Left lung (tissue), 10 donors: Measurements from ENCODE around the gene WDR27. TPM values are rescaled to one million over a fixed set of nuclear protein-coding genes. Genes with fewer than 3 reads are reported as not detected.
A peak's percentile ranks its signal among the peaks of the same experiment; 100 is the strongest.

ENCODE experiments used
- ATAC-seq: fragments of 200-7000 bp; cut with Tn5 transposase; one replicate; pipeline ENCODE4 v1.9.1; 2020; ENCODE audit warnings: moderate library complexity
- DNase-seq, 4 donors: peaks; one replicate each; pipeline ENCODE4 v3.0.0-alpha.2; 2013 to 2020
- H3K27ac ChIP-seq, 2 donors: fragments of 200-600 bp; sonication (generic) in 1 of 2; one replicate each; pipeline versions ENCODE4 v1.5.0 to v1.8.0; 2020 to 2021
- H3K27me3 ChIP-seq, 2 donors: fragments of 200-600 bp; sonication (generic) in 1 of 2; one replicate each; pipeline versions ENCODE4 v1.5.0 to v1.8.0; 2020 to 2021
- H3K36me3 ChIP-seq, 2 donors: fragments of 200-600 bp; sonication (generic) in 1 of 2; one replicate each; pipeline versions ENCODE4 v1.5.0 to v1.8.0; 2020 to 2021
- H3K4me1 ChIP-seq, 2 donors: fragments of 200-600 bp; one replicate each; pipeline ENCODE4 v1.8.0; 2021
- H3K4me3 ChIP-seq, 2 donors: fragments of 200-600 bp; sonication (generic) in 1 of 2; one replicate each; pipeline versions ENCODE4 v1.5.0 to v1.8.0; 2020 to 2021; ENCODE audit warnings: mild to moderate bottlenecking in 1 of 2
- H3K9me3 ChIP-seq, 2 donors: fragments of 200-600 bp; sonication (generic) in 1 of 2; one replicate each; pipeline versions ENCODE4 v1.5.0 to v1.8.0; 2020 to 2021
- intact Hi-C, 2 donors: fragments of 100-400 bp; cut with DNase I; formaldehyde crosslinking; loops; one replicate each; pipeline versions ENCODE4 v1.11.2 to v1.14.2; 2022
- polyA plus RNA-seq, 6 donors: library from polyadenylated mRNA; unstranded; fragments of 120-200 nt; gene quantifications; one replicate each; pipeline ENCODE4 v1.2.1, GENCODE V29; 2013; ENCODE audit not compliant: insufficient read length in 6 of 6
- total RNA-seq, 2 donors: library from RNA; stranded (reverse); fragmentation: NEBNext Ultra II Directional; extraction: Animal tissue kit (Norgen Biotek cat#: 25700); gene quantifications; one replicate each; pipeline ENCODE4 v1.2.1, GENCODE V29; 2021
- TF ChIP-seq, protein P1 (sequence below), 2 donors: fragments of 200-600 bp; sonication (generic) in 1 of 2; IDR thresholded peaks; one replicate each; pipeline versions ENCODE4 v1.5.0 to v1.8.0; 2021; ENCODE audit warnings: antibody characterized with exemption in 2 of 2
- donor health status: DM: no; HTN: yes; CAD: no.
- donor health status: DM: no; HTN: no; CAD: no.

WDR27 gene
- total and polyA plus RNA-seq, 8 donors, result 31.3 to 104 (median 86.3) TPM

DNA sequence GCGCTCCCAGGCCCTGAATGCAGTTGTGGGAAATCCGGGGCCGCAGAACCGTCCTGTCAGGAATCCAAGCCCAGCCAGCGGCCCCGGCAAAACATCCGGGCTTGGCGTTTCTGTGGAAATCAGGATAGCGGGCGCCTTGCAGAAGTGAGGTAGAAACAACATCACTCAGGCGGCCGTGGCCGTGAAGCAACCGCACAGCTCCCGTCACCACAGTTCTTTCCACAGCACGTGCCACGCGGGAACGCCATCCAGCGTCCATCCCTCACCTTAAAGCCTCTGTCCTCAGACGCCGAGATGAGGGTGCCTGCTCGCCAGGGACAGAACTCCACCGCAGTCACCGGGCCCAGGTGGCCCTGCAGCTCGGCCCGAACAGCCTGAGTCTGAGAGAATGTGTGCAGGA lies 34.1 kb downstream of the WDR27 start:
- no peaks in the 10 kb centered on the region for H3K9me3 ChIP-seq
- H3K27ac ChIP-seq, result no peak overlapping the region
- no peak for ATAC-seq
- H3K4me1 ChIP-seq, result peaks cover 0 to 9% of the 10 kb centered on the region in 2 donors
- peak in 1 of 4 donors; percentile 74 for DNase-seq
- intact Hi-C loops, result no loop called here
- no peaks in the 10 kb centered on the region for H3K27me3 ChIP-seq
- TF ChIP-seq, protein P1, sequence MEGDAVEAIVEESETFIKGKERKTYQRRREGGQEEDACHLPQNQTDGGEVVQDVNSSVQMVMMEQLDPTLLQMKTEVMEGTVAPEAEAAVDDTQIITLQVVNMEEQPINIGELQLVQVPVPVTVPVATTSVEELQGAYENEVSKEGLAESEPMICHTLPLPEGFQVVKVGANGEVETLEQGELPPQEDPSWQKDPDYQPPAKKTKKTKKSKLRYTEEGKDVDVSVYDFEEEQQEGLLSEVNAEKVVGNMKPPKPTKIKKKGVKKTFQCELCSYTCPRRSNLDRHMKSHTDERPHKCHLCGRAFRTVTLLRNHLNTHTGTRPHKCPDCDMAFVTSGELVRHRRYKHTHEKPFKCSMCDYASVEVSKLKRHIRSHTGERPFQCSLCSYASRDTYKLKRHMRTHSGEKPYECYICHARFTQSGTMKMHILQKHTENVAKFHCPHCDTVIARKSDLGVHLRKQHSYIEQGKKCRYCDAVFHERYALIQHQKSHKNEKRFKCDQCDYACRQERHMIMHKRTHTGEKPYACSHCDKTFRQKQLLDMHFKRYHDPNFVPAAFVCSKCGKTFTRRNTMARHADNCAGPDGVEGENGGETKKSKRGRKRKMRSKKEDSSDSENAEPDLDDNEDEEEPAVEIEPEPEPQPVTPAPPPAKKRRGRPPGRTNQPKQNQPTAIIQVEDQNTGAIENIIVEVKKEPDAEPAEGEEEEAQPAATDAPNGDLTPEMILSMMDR (IDR thresholded peaks at IDR 0.05), result no peak
- peaks cover 0 to 65% of the 10 kb centered on the region in 2 donors for H3K36me3 ChIP-seq
- H3K4me3 ChIP-seq, result no peak overlapping the region

DNA sequence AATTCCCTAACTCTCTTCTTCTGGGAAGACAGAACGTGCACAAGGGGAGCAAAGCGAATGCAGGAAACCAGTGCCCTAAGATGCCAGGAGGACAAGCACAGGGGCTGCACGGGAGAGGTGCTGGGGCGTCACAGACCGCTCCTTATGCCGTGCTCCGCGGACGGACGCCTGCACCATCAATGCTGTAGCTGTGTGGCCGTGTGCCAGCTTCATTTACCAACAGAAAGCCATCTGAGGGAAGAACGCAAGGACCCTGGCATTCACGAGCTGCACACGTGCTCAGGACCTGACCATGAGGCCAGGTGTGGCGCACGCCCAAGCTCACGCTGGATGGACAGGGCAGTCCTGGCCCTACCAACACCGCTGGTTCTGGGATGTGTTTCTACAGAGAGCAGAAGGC lies 35.4 kb downstream of the WDR27 start:
- intact Hi-C loops, result no loop called here
- no peak for ATAC-seq
- Histone ChIP-seq H3K27ac (no peak overlapping the region), H3K27me3 (no peaks in the 10 kb centered on the region), H3K4me3 (no peak overlapping the region), H3K4me1 (peaks cover 0 to 9% of the 10 kb centered on the region in 2 donors), H3K36me3 (peaks cover 0 to 59% of the 10 kb centered on the region in 2 donors), H3K9me3 (no peaks in the 10 kb centered on the region)
- DNase-seq, result no peak
- TF ChIP-seq, protein P1 (IDR thresholded peaks at IDR 0.05), result no peak

DNA sequence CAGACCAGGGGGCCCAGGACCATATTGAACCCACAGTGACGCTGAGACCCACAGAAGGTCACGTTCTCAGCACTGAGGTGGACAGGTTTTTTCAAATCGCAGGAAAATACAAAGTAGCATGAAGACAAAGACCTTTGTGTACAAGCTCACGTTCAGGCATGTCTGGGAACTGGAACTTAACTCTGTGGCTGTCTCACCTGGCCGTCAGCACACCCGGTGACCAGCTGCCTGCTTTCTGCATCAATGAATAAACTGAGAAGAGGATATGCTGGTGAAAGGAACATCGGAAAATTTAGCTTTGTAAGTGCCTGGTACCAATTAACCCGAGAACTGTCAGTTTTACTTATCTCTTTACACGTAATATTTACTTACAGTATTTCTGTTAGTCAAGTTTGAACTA lies 36.5 kb downstream of the WDR27 start:
- peaks cover 0 to 50% of the 10 kb centered on the region in 2 donors for H3K36me3 ChIP-seq
- no peaks in the 10 kb centered on the region for H3K27me3 ChIP-seq
- ATAC-seq (no peak), DNase-seq (no peak)
- H3K27ac ChIP-seq, result no peak overlapping the region
- TF ChIP-seq, protein P1 (IDR thresholded peaks at IDR 0.05), result no peak
- H3K4me1 ChIP-seq, result peaks cover 0 to 9% of the 10 kb centered on the region in 2 donors
- no peaks in the 10 kb centered on the region for H3K9me3 ChIP-seq
- intact Hi-C loops, result no loop called here
- H3K4me3 ChIP-seq, result no peak overlapping the region

DNA sequence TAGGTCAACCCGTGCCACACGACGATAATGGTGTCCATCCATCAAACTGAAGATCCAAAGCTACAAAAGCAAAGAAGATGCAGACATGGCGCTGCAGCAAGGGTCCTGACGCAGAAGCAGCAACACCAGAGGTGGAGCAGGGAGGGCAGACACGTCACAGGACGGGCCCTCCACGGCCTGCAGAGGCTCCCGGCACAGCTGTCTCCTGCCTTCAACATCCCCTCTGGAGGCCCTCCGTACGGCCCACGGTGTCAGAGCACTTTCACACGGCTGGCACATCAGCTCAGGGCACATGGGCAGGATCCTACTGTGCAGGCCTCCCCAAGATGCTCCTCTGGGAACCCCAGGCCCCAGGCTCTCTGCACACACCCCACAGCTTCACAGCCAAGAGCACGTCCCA lies 37.6 kb downstream of the WDR27 start:
- ATAC-seq, result no peak
- no peak for DNase-seq
- intact Hi-C loops, result no loop called here
- Histone ChIP-seq H3K4me1 (peaks cover 0 to 2% of the 10 kb centered on the region in 2 donors), H3K9me3 (no peaks in the 10 kb centered on the region), H3K36me3 (peaks cover 0 to 56% of the 10 kb centered on the region in 2 donors), H3K27ac (no peak overlapping the region), H3K27me3 (no peaks in the 10 kb centered on the region), H3K4me3 (no peak overlapping the region)
- TF ChIP-seq, protein P1 (IDR thresholded peaks at IDR 0.05), result no peak

DNA sequence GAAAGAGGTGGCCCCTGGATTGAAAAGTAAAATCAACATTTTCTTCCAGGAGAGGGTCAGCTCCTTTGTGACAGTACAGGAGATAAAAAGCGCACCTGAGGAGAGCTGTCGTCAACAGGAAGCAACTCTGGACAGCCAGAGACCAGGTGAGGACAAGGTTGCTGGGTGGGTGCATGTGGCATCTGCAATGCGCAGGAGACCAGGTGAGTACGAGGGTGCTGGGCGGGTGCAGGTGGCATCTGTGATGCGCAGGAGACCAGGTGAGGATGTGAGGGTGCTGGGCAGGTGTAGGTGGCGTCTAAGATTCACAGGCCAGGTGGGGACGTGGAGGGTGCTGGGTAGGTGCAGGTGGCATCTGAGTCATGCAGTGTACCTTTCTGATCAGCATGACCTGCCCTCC lies 38.4 kb downstream of the WDR27 start:
- DNase-seq (no peak), ATAC-seq (no peak)
- Histone ChIP-seq H3K9me3 (no peaks in the 10 kb centered on the region), H3K4me1 (no peaks in the 10 kb centered on the region), H3K27me3 (no peaks in the 10 kb centered on the region), H3K36me3 (peaks cover 0 to 61% of the 10 kb centered on the region in 2 donors), H3K4me3 (no peak overlapping the region), H3K27ac (no peak overlapping the region)
- intact Hi-C loops, result no loop called here
- TF ChIP-seq, protein P1 (IDR thresholded peaks at IDR 0.05), result no peak
